ENCODE measurements around the gene ST3GAL3.

Gene ST3GAL3

GRCh38 chr1:43898981-43899380 is 191.6 kb downstream of the ST3GAL3 start:
- no peak overlapping the region for H3K18ac ChIP-seq (ENCODE audit: low read length)
- no peak overlapping the region for H4K12ac ChIP-seq (ENCODE audit: low read depth, low read length)
- no peaks in the 10 kb centered on the region for H3K79me1 ChIP-seq (ENCODE audit: low read length)
- no peaks in the 10 kb centered on the region for H3K27me3 ChIP-seq (ENCODE audit: insufficient read depth, low read length)
- H3K36me3 ChIP-seq (ENCODE audit: control insufficient read depth in 1 of 2, insufficient read depth in 2 of 2, low read length in 2 of 2) = peaks cover 0 to 5% of the 10 kb centered on the region in 2 experiments
- H4K8ac ChIP-seq (ENCODE audit: low read depth, low read length) = no peak overlapping the region
- H3K14ac ChIP-seq (ENCODE audit: low read length) = no peak overlapping the region
- H3K23ac ChIP-seq (ENCODE audit: low read length) = no peak overlapping the region
- no peak overlapping the region for H2AK5ac ChIP-seq (ENCODE audit: low read length)
- WGBS (ENCODE audit: extremely low coverage, insufficient coverage, insufficient read length) = no CpG with 5 or more reads among the region's 12 CpGs
- H3K9ac ChIP-seq (ENCODE audit: low read length) = no peak overlapping the region
- no peak overlapping the region for H3K4me2 ChIP-seq (ENCODE audit: low read length)
- no peak for DNase-seq
- H3K4me1 ChIP-seq (ENCODE audit: control insufficient read depth in 1 of 2, insufficient read depth in 2 of 2, low read length in 2 of 2) = no peaks in the 10 kb centered on the region
- H2BK5ac ChIP-seq (ENCODE audit: low read depth, low read length, poor library complexity) = no peak overlapping the region
- no peak overlapping the region for H2BK120ac ChIP-seq (ENCODE audit: insufficient read depth, low read length, poor library complexity)
- H4K91ac ChIP-seq (ENCODE audit: low read depth, low read length) = no peak overlapping the region
- no peak overlapping the region for H2BK12ac ChIP-seq (ENCODE audit: low read length)
- no peak overlapping the region for H3K27ac ChIP-seq (ENCODE audit: low read depth, low read length)
- H3K9me3 ChIP-seq (ENCODE audit: insufficient read depth, low read depth, low read length) = no peaks in the 10 kb centered on the region
- no peak overlapping the region for H3K4me3 ChIP-seq (ENCODE audit: low read depth, low read length)
- H2AFZ ChIP-seq (ENCODE audit: insufficient read depth, low read length, poor library complexity) = no peak overlapping the region
- H3K4ac ChIP-seq (ENCODE audit: low read depth, low read length) = no peak overlapping the region
- H3K79me2 ChIP-seq (ENCODE audit: control insufficient read depth, insufficient read depth, low read length, poor library complexity) = no peaks in the 10 kb centered on the region

DNA sequence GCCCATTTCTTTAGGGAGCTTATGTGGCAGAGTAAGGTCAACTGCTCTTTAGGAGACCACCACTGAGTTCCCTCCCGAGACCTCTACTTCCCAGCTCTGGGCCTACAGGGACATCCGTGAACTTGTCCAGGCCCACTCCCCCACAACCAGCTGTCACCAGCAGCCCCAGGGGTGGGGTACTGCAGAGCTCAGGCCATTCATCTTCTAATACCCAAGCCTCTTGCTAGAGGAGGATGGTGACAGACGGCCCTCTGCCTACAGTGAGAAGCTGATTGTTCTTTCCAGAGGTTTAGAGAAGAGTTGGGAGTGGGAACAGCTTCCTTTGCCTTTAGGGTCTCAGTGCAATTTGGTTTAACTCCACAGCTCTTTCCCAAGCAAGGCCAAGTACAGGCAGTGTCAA is 193.1 kb downstream of the ST3GAL3 start:
- H2AK5ac ChIP-seq (ENCODE audit: low read length) = no peak overlapping the region
- no peak overlapping the region for H3K14ac ChIP-seq (ENCODE audit: low read length)
- H3K9me3 ChIP-seq (ENCODE audit: insufficient read depth, low read depth, low read length) = no peaks in the 10 kb centered on the region
- H3K79me1 ChIP-seq (ENCODE audit: low read length) = no peaks in the 10 kb centered on the region
- no peak overlapping the region for H4K91ac ChIP-seq (ENCODE audit: low read depth, low read length)
- peaks cover 0 to 5% of the 10 kb centered on the region in 2 experiments for H3K36me3 ChIP-seq (ENCODE audit: control insufficient read depth in 1 of 2, insufficient read depth in 2 of 2, low read length in 2 of 2)
- no peak overlapping the region for H3K23ac ChIP-seq (ENCODE audit: low read length)
- H3K27me3 ChIP-seq (ENCODE audit: insufficient read depth, low read length) = no peaks in the 10 kb centered on the region
- no peak overlapping the region for H3K4me2 ChIP-seq (ENCODE audit: low read length)
- H3K9ac ChIP-seq (ENCODE audit: low read length) = no peak overlapping the region
- no peaks in the 10 kb centered on the region for H3K79me2 ChIP-seq (ENCODE audit: control insufficient read depth, insufficient read depth, low read length, poor library complexity)
- H3K27ac ChIP-seq (ENCODE audit: low read depth, low read length) = no peak overlapping the region
- H3K4ac ChIP-seq (ENCODE audit: low read depth, low read length) = no peak overlapping the region
- no peaks in the 10 kb centered on the region for H3K4me1 ChIP-seq (ENCODE audit: control insufficient read depth in 1 of 2, insufficient read depth in 2 of 2, low read length in 2 of 2)
- no peak overlapping the region for H4K12ac ChIP-seq (ENCODE audit: low read depth, low read length)
- H2BK12ac ChIP-seq (ENCODE audit: low read length) = no peak overlapping the region
- H4K8ac ChIP-seq (ENCODE audit: low read depth, low read length) = no peak overlapping the region
- no peak overlapping the region for H2AFZ ChIP-seq (ENCODE audit: insufficient read depth, low read length, poor library complexity)
- H3K18ac ChIP-seq (ENCODE audit: low read length) = no peak overlapping the region
- no peak overlapping the region for H3K4me3 ChIP-seq (ENCODE audit: low read depth, low read length)
- no peak overlapping the region for H2BK120ac ChIP-seq (ENCODE audit: insufficient read depth, low read length, poor library complexity)
- WGBS (ENCODE audit: extremely low coverage, insufficient coverage, insufficient read length) = no CpG with 5 or more reads among the region's 3 CpGs
- no peak overlapping the region for H2BK5ac ChIP-seq (ENCODE audit: low read depth, low read length, poor library complexity)
- no peak for DNase-seq

- WGBS (ENCODE audit: extremely low coverage, insufficient coverage, insufficient read length) = no CpG with 5 or more reads among the region's 7 CpGs
- H2BK12ac ChIP-seq (ENCODE audit: low read length) = no peak overlapping the region
- H2BK120ac ChIP-seq (ENCODE audit: insufficient read depth, low read length, poor library complexity) = no peak overlapping the region
- H3K79me2 ChIP-seq (ENCODE audit: control insufficient read depth, insufficient read depth, low read length, poor library complexity) = no peaks in the 10 kb centered on the region
- H3K14ac ChIP-seq (ENCODE audit: low read length) = no peak overlapping the region
- H4K91ac ChIP-seq (ENCODE audit: low read depth, low read length) = no peak overlapping the region
- no peak overlapping the region for H4K12ac ChIP-seq (ENCODE audit: low read depth, low read length)
- no peak overlapping the region for H3K9ac ChIP-seq (ENCODE audit: low read length)
- no peak overlapping the region for H4K8ac ChIP-seq (ENCODE audit: low read depth, low read length)
- no peaks in the 10 kb centered on the region for H3K79me1 ChIP-seq (ENCODE audit: low read length)
- no peak overlapping the region for H3K4me3 ChIP-seq (ENCODE audit: low read depth, low read length)
- no peak overlapping the region for H3K4ac ChIP-seq (ENCODE audit: low read depth, low read length)
- no peak overlapping the region for H3K18ac ChIP-seq (ENCODE audit: low read length)
- H3K23ac ChIP-seq (ENCODE audit: low read length) = no peak overlapping the region
- no peak overlapping the region for H2BK5ac ChIP-seq (ENCODE audit: low read depth, low read length, poor library complexity)
- no peak overlapping the region for H3K27ac ChIP-seq (ENCODE audit: low read depth, low read length)
- H2AFZ ChIP-seq (ENCODE audit: insufficient read depth, low read length, poor library complexity) = no peak overlapping the region
- DNase-seq = no peak
- H2AK5ac ChIP-seq (ENCODE audit: low read length) = no peak overlapping the region
- H3K36me3 ChIP-seq (ENCODE audit: control insufficient read depth in 1 of 2, insufficient read depth in 2 of 2, low read length in 2 of 2) = peaks cover 0 to 5% of the 10 kb centered on the region in 2 experiments
- H3K27me3 ChIP-seq (ENCODE audit: insufficient read depth, low read length) = no peaks in the 10 kb centered on the region
- no peak overlapping the region for H3K4me2 ChIP-seq (ENCODE audit: low read length)
- H3K9me3 ChIP-seq (ENCODE audit: insufficient read depth, low read depth, low read length) = no peaks in the 10 kb centered on the region
- H3K4me1 ChIP-seq (ENCODE audit: control insufficient read depth in 1 of 2, insufficient read depth in 2 of 2, low read length in 2 of 2) = no peaks in the 10 kb centered on the region
These were observed 194.0 kb downstream of the ST3GAL3 start for GRCh38 chr1:43901196-43901961.

- Histone ChIP-seq H2AK5ac (ENCODE audit: low read length) (no peak overlapping the region), H3K14ac (ENCODE audit: low read length) (no peak overlapping the region), H3K23ac (ENCODE audit: low read length) (no peak overlapping the region), H3K18ac (ENCODE audit: low read length) (no peak overlapping the region), H3K9ac (ENCODE audit: low read length) (no peak overlapping the region), H3K27me3 (ENCODE audit: insufficient read depth, low read length) (no peaks in the 10 kb centered on the region), H2BK12ac (ENCODE audit: low read length) (no peak overlapping the region), H3K4me3 (ENCODE audit: low read depth, low read length) (no peak overlapping the region), H2BK5ac (ENCODE audit: low read depth, low read length, poor library complexity) (no peak overlapping the region), H2AFZ (ENCODE audit: insufficient read depth, low read length, poor library complexity) (no peak overlapping the region), H3K36me3 (ENCODE audit: control insufficient read depth in 1 of 2, insufficient read depth in 2 of 2, low read length in 2 of 2) (peaks cover 0 to 5% of the 10 kb centered on the region in 2 experiments), H3K79me1 (ENCODE audit: low read length) (no peaks in the 10 kb centered on the region), H3K4me2 (ENCODE audit: low read length) (no peak overlapping the region), H3K4me1 (ENCODE audit: control insufficient read depth in 1 of 2, insufficient read depth in 2 of 2, low read length in 2 of 2) (no peaks in the 10 kb centered on the region), H4K8ac (ENCODE audit: low read depth, low read length) (no peak overlapping the region), H3K27ac (ENCODE audit: low read depth, low read length) (no peak overlapping the region), H3K9me3 (ENCODE audit: insufficient read depth, low read depth, low read length) (no peaks in the 10 kb centered on the region), H4K91ac (ENCODE audit: low read depth, low read length) (no peak overlapping the region), H2BK120ac (ENCODE audit: insufficient read depth, low read length, poor library complexity) (no peak overlapping the region), H3K79me2 (ENCODE audit: control insufficient read depth, insufficient read depth, low read length, poor library complexity) (no peaks in the 10 kb centered on the region), H4K12ac (ENCODE audit: low read depth, low read length) (no peak overlapping the region), H3K4ac (ENCODE audit: low read depth, low read length) (no peak overlapping the region)
- no CpG with 5 or more reads among the region's 4 CpGs for WGBS (ENCODE audit: extremely low coverage, insufficient coverage, insufficient read length)
- no peak for DNase-seq
These were observed 194.9 kb downstream of the ST3GAL3 start for GRCh38 chr1:43902058-43902831.

Data from trophoblast cell (in vitro differentiated cells and primary cell).